Hepatocyte (in vitro differentiated cells): Measurements from ENCODE around the gene MMP1.

Experiments
- CTCF ChIP-seq: fragments of 200-600 bp; sonication (generic); IDR thresholded peaks from 2 replicates; pipeline ENCODE4 v1.5.1; 2016; ENCODE audit warnings: antibody characterized with exemption, mild to moderate bottlenecking; ENCODE audit not compliant: poor library complexity
- EZH2 ChIP-seq: fragments of 200-600 bp; sonication (generic); IDR thresholded peaks from 2 replicates; pipeline ENCODE4 v1.6.1; 2016; ENCODE audit warnings: antibody characterized with exemption, mild to moderate bottlenecking, borderline replicate concordance
- EZH2phosphoT487 ChIP-seq: fragments of 200-600 bp; sonication (generic); IDR thresholded peaks from one replicate; pipeline ENCODE4 v1.6.1; 2018; ENCODE audit warnings: antibody characterized with exemption, mild to moderate bottlenecking, low read depth, moderate library complexity; ENCODE audit not compliant: unreplicated experiment, severe bottlenecking

- TF ChIP-seq CTCF (no peak), EZH2phosphoT487 (no peak), EZH2 (no peak)
These were observed 21.5 kb upstream of the MMP1 start for GRCh38 chr11:102819491-102819890.
